Activated effector memory CD4-positive, alpha-beta T cell treated with anti-CD3 and anti-CD28 coated beads, Interleukin-2, amount 50 U/mL, for 16 hours (primary cell): ENCODE measurements around the gene CDH1.
"Not testable (repeated sequence)": the region's sequence is repeated elsewhere in the genome, so short reads cannot be mapped to it uniquely, and the experiment has no call there.

Experiments used
- DNase-seq: peaks from one replicate; pipeline ENCODE4 v3.0.0-alpha.2; 2020

The CDH1 gene

GRCh38 chr16:68737046-68737729 lies at the start of gene CDH1:
CDH1 (plus strand) TSS chr16:68737292; CDS start chr16:68737416, 124 bp downstream.
- peak; percentile 74 for DNase-seq

- DNase-seq = no peak
These were observed 47.2 kb upstream of the CDH1 start for GRCh38 chr16:68689921-68690320.

- no peak for DNase-seq
These were observed 41.5 kb upstream of the CDH1 start for GRCh38 chr16:68695575-68695974.

GRCh38 chr16:68696514-68696913 lies 40.6 kb upstream of the CDH1 start:
- no peak for DNase-seq

- DNase-seq = no peak
These were observed 39.0 kb upstream of the CDH1 start for GRCh38 chr16:68698091-68698490.

GRCh38 chr16:68700120-68700519 lies 37.0 kb upstream of the CDH1 start:
- no peak for DNase-seq

GRCh38 chr16:68700831-68701230 lies 36.3 kb upstream of the CDH1 start:
- DNase-seq = no peak

- DNase-seq = peak; percentile 84
These were observed 32.7 kb upstream of the CDH1 start for GRCh38 chr16:68704232-68704867.

- DNase-seq = no peak
These were observed 29.5 kb upstream of the CDH1 start for GRCh38 chr16:68707340-68708152.

- no peak for DNase-seq
These were observed 26.9 kb upstream of the CDH1 start for GRCh38 chr16:68710211-68710610.

- DNase-seq = no peak
These were observed 25.5 kb upstream of the CDH1 start for GRCh38 chr16:68711421-68712139.

- DNase-seq = no peak
These were observed 23.7 kb upstream of the CDH1 start for GRCh38 chr16:68713361-68713760.

GRCh38 chr16:68715471-68715870 lies 21.6 kb upstream of the CDH1 start:
- DNase-seq = no peak

GRCh38 chr16:68716516-68716915 lies 20.6 kb upstream of the CDH1 start:
- DNase-seq = not testable (repeated sequence)

GRCh38 chr16:68717684-68718083 lies 19.4 kb upstream of the CDH1 start:
- no peak for DNase-seq

GRCh38 chr16:68718590-68718989 lies 18.5 kb upstream of the CDH1 start:
- no peak for DNase-seq

- DNase-seq = peak; percentile 65
These were observed 17.1 kb upstream of the CDH1 start for GRCh38 chr16:68719993-68720489.

- DNase-seq = no peak
These were observed 14.7 kb upstream of the CDH1 start for GRCh38 chr16:68722119-68723024.

GRCh38 chr16:68724797-68725196 lies 12.3 kb upstream of the CDH1 start:
- no peak for DNase-seq

- no peak for DNase-seq
These were observed 8.6 kb upstream of the CDH1 start for GRCh38 chr16:68728523-68728922.

- DNase-seq = no peak
These were observed 5.5 kb upstream of the CDH1 start for GRCh38 chr16:68731637-68732036.
